Stomach (tissue), 19 donors: ENCODE measurements around the gene ACMSD. TPM values are rescaled to one million over a fixed set of nuclear protein-coding genes. Genes with fewer than 3 reads are reported as not detected.

Experiments
- DNase-seq, 2 donors: peaks; one replicate each; pipeline versions ENCODE4 v3.0.0 to v3.0.0-alpha.2; 2013 to 2019
- H3K27ac ChIP-seq, 5 donors: fragments of 200-600 bp in 4 of 5; sonication (generic) in 4 of 5; one replicate each; pipeline ENCODE4 v1.5.1; 2013 to 2019; ENCODE audit warnings: mild to moderate bottlenecking in 1 of 5, moderate library complexity in 1 of 5
- H3K27me3 ChIP-seq, 3 donors: fragments of 200-600 bp; sonication (generic); one replicate each; pipeline ENCODE4 v1.5.1; 2017 to 2019; ENCODE audit warnings: mixed run types in 1 of 3
- H3K36me3 ChIP-seq, 4 donors: fragments of 200-600 bp; sonication (generic); 1 replicate in 3 of 4; 2 replicates in 1 of 4; pipeline ENCODE4 v1.5.1; 2016 to 2019
- H3K4me1 ChIP-seq, 4 donors: fragments of 200-600 bp; sonication (generic); one replicate each; pipeline ENCODE4 v1.5.1; 2016 to 2019
- H3K4me3 ChIP-seq, 4 donors: fragments of 200-600 bp; sonication (generic) in 3 of 4; one replicate each; pipeline ENCODE4 v1.5.1; 2016 to 2019; ENCODE audit warnings: mild to moderate bottlenecking in 1 of 4
- H3K9me3 ChIP-seq, 4 donors: fragments of 200-600 bp; sonication (generic); one replicate each; pipeline ENCODE4 v1.5.1; 2016 to 2019
- CTCF ChIP-seq, 7 experiments: fragments of 450-650 bp in 4 of 7; fragments of 200-600 bp in 3 of 7; sonication (generic) in 3 of 7; IDR thresholded peaks; one replicate each; pipeline ENCODE4 v1.5.1; 2016 to 2019; ENCODE audit warnings: antibody characterized with exemption in 7 of 7, control low read depth in 2 of 7, mild to moderate bottlenecking in 1 of 7
- EP300 ChIP-seq: sonication (generic); formaldehyde crosslinking; IDR thresholded peaks from one replicate; pipeline ENCODE4 v1.6.1; 2017; ENCODE audit warnings: antibody characterized with exemption
- POLR2A ChIP-seq, 4 donors: fragments of 450-650 bp; IDR thresholded peaks; one replicate each; pipeline ENCODE4 v1.6.1; 2016; ENCODE audit warnings: antibody characterized with exemption in 4 of 4, control low read depth in 2 of 4, mild to moderate bottlenecking in 1 of 4, moderate library complexity in 1 of 4
- POLR2AphosphoS5 ChIP-seq, 3 donors: sonication (generic); formaldehyde crosslinking; IDR thresholded peaks; one replicate each; pipeline ENCODE4 v1.6.1; 2016; ENCODE audit warnings: antibody characterized with exemption in 3 of 3
- WGBS, 5 donors: extraction: QIAGEN DNeasy Blood & Tissue Kit in 3 of 5; methylation state at CpG; one replicate each; pipeline versions ENCODE4 v1.1.5 to v1.1.7; 2013 to 2018; 5-methylcytosine and 5-hydroxymethylcytosine counted together
- intact Hi-C: fragments of 100-400 bp; cut with DNase I; formaldehyde crosslinking; loops from one replicate; pipeline ENCODE4 v1.15.1; 2023; ENCODE audit warnings: low total_unique reads
- long read RNA-seq, 10 donors: transcript quantifications; one replicate each; lab custom pipeline, GENCODE V29; 2026
- polyA plus RNA-seq, 3 donors: library from polyadenylated mRNA; stranded (reverse); fragments of 200-250 nt; gene quantifications; one replicate each; pipeline ENCODE4 v1.2.3, GENCODE V29; 2013
- total RNA-seq, 5 donors: library from RNA; depleted of rRNA; stranded (reverse); fragments of >200 nt; gene quantifications; one replicate each; pipeline versions ENCODE4 v1.1.0 to v1.2.3, GENCODE V29; 2014 to 2016
- donor health status: healthy with polysubstance abuse.
- donor health status: Bipolar disorder and iron deficiency.
- donor health status: healthy.

Gene ACMSD
- not detected for total RNA-seq
- not detected for polyA plus RNA-seq
- long read RNA-seq, donor 1, result 0 reads
- long read RNA-seq, donor 2, result 0 reads
- long read RNA-seq, donor 3, result 0 reads
- long read RNA-seq, donor 4, result 0 reads
- long read RNA-seq, donor 5, result 0 reads
- long read RNA-seq, donor 6, result 0 reads
- long read RNA-seq, donor 7, result 0 reads
- long read RNA-seq, donor 8, result 0 reads
- long read RNA-seq, donor 9, result 0 reads
- long read RNA-seq, donor 10, result 0 reads

GRCh38 chr2:134838143-134838620 is at the start of gene ACMSD:
Gene ACMSD (plus strand): TSS chr2:134838616. CDS start chr2:134838683, 67 bp downstream.
- no peak within 1 kb of the TSS for H3K4me3 ChIP-seq
- TF ChIP-seq POLR2A (IDR thresholded peaks at IDR 0.05) (no peak), EP300 (no peak), POLR2AphosphoS5 (IDR thresholded peaks at IDR 0.05) (no peak), CTCF (IDR thresholded peaks at IDR 0.05) (no peak)
- peaks cover 0 to 25% (median 16%) of the 10 kb centered on the region in 4 donors for H3K9me3 ChIP-seq
- intact Hi-C loops, result no loop called here
- H3K4me1 ChIP-seq, result no peaks in the 10 kb centered on the region
- no peak for DNase-seq
- H3K27me3 ChIP-seq, result no peaks in the 10 kb centered on the region
- H3K36me3 ChIP-seq, result no peaks in the 10 kb centered on the region
- no peak within 1 kb of the TSS for H3K27ac ChIP-seq

DNA sequence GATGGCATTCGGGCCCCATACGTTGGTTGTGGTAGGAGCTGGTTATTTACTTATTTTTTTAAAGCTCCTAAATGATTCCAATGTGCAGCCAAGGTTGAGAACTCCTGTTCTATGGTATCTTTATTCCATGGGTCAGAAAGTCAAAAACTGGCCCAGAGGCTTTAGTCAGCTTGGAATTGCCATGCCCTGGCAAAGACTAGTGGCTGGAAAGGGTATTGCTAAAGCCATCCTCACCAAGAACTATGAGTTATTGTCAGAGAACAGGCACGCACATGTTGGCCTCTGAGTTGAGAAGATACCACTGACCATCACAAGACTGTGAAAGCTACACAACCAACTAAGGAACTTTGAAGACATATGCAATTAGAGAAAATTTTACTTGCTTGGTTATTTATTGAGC is 47.9 kb upstream of the ACMSD start:
- no peak for DNase-seq
- Histone ChIP-seq H3K36me3 (no peaks in the 10 kb centered on the region), H3K27ac (no peak overlapping the region), H3K27me3 (no peaks in the 10 kb centered on the region), H3K4me3 (no peak overlapping the region), H3K4me1 (peaks cover 0 to 4% (median 0%) of the 10 kb centered on the region in 4 donors), H3K9me3 (peaks cover 0 to 9% (median 0%) of the 10 kb centered on the region in 4 donors)
- 88 to 94% (median 91%) methylated on average over 3 of the region's 3 CpGs for WGBS, 5 donors
- TF ChIP-seq CTCF (IDR thresholded peaks at IDR 0.05) (no peak), POLR2A (IDR thresholded peaks at IDR 0.05) (no peak), EP300 (no peak), POLR2AphosphoS5 (IDR thresholded peaks at IDR 0.05) (no peak)
- intact Hi-C loops, result no loop called here

DNA sequence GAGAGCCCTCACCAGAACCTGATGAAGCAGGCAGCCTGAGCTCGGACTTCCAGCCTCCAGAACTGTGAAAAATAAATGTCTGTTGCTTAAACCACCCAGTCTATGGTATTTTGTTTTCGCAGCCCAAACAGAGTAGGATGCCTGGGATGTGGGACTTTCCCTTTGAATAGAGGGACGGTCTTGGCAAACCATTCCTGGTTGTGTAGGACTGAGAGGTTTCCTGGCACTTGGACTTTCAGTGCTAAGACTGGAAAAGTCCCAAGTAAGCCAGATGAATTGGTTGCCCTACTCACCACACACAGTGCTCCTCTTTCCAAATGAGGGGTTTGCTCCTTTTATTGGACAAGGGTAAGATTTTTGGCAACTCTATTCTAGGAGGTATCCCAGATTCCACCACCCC is 46.8 kb upstream of the ACMSD start:
- no peak for DNase-seq
- Histone ChIP-seq H3K4me1 (peaks cover 0 to 4% (median 0%) of the 10 kb centered on the region in 4 donors), H3K9me3 (peaks cover 0 to 3% (median 0%) of the 10 kb centered on the region in 4 donors), H3K36me3 (no peaks in the 10 kb centered on the region), H3K4me3 (no peak overlapping the region), H3K27ac (no peak overlapping the region), H3K27me3 (no peaks in the 10 kb centered on the region)
- no peak for TF ChIP-seq EP300
- WGBS, 5 donors, result 67 to 77% (median 69%) methylated on average over 3 of the region's 3 CpGs
- intact Hi-C loops, result no loop called here

GRCh38 chr2:134792186-134792585 is 46.2 kb upstream of the ACMSD start:
- H3K27ac ChIP-seq, result no peak overlapping the region
- H3K4me3 ChIP-seq, result no peak overlapping the region
- WGBS, 5 donors, result 64 to 85% (median 83%) methylated on average over 4 of the region's 4 CpGs
- intact Hi-C loops, result no loop called here
- H3K36me3 ChIP-seq, result no peaks in the 10 kb centered on the region
- TF ChIP-seq EP300, result no peak
- no peak for TF ChIP-seq CTCF (IDR thresholded peaks at IDR 0.05)
- no peak for TF ChIP-seq POLR2A (IDR thresholded peaks at IDR 0.05)
- TF ChIP-seq POLR2AphosphoS5 (IDR thresholded peaks at IDR 0.05), result no peak
- H3K4me1 ChIP-seq, result peaks cover 0 to 4% (median 0%) of the 10 kb centered on the region in 4 donors
- no peaks in the 10 kb centered on the region for H3K9me3 ChIP-seq
- peak in 1 of 2 donors; percentile 24 for DNase-seq
- no peaks in the 10 kb centered on the region for H3K27me3 ChIP-seq

- TF ChIP-seq POLR2AphosphoS5 (IDR thresholded peaks at IDR 0.05) (no peak), POLR2A (IDR thresholded peaks at IDR 0.05) (no peak), CTCF (IDR thresholded peaks at IDR 0.05) (no peak), EP300 (no peak)
- no peaks in the 10 kb centered on the region for H3K36me3 ChIP-seq
- WGBS, 5 donors, result 59 to 69% (median 63%) methylated on average over 4 of the region's 4 CpGs
- H3K9me3 ChIP-seq, result no peaks in the 10 kb centered on the region
- H3K4me1 ChIP-seq, result no peaks in the 10 kb centered on the region
- no peak overlapping the region for H3K27ac ChIP-seq
- intact Hi-C loops, result no loop called here
- no peaks in the 10 kb centered on the region for H3K27me3 ChIP-seq
- no peak for DNase-seq
- no peak overlapping the region for H3K4me3 ChIP-seq
Observed at GRCh38 chr2:134795765-134796164, 42.7 kb upstream of the ACMSD start.
